Measurements from ENCODE around the gene GALNT1.

DNA sequence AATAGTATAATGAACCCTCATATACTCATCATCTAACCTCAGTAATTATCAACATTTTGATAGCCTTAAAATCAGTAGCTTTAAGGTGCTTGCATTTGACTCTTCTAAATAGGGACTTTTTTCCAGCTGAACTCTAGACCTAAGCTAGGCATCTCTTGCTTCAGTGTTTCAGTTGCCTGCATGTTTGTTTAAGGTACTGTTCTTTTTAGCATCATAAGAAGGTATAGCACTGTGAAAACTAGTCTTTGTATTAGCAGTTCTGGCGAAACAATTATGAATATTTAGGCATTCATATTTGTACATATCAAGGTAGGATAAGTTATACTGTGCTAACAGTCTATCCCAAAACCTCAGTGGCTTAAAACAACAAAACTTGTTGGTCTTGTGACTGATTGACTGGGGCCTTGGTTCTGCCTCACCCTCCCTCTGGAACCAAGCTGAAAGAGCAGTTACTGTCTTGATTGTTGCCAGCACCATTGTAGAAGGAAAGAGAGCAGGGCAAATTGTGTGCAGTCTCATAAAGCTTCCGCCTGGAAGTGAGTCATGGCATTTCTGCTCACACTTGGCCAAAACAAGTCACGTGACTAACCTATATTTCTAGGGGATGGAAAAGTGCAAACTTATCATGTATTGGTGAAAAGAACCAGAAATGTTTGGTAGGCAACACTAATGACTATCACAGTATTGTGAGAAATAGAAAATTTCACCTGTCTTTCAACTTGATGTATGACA, 24.3 kb downstream of the GALNT1 start:
- TF ChIP-seq POLR2A (IDR thresholded peaks at IDR 0.05; ENCODE audit: low read depth, low read length) (no peak), NFYB (IDR thresholded peaks at IDR 0.05; ENCODE audit: insufficient read depth, low read depth, low read length) (no peak), BACH1 (IDR thresholded peaks at IDR 0.05; ENCODE audit: borderline replicate concordance) (no peak), KDM1A (IDR thresholded peaks at IDR 0.05; ENCODE audit: borderline replicate concordance) (no peak), ETV6 (conservative IDR thresholded peaks at IDR 0.05 in 1 of 2, IDR thresholded peaks at IDR 0.05 in 1 of 2; ENCODE audit: borderline replicate concordance in 1 of 2, low read depth in 1 of 2) (no peak), EZH2 (IDR thresholded peaks at IDR 0.05; ENCODE audit: borderline replicate concordance, control insufficient read depth, low read depth, low read length) (no peak)
- TF ChIP-seq, protein P1, sequence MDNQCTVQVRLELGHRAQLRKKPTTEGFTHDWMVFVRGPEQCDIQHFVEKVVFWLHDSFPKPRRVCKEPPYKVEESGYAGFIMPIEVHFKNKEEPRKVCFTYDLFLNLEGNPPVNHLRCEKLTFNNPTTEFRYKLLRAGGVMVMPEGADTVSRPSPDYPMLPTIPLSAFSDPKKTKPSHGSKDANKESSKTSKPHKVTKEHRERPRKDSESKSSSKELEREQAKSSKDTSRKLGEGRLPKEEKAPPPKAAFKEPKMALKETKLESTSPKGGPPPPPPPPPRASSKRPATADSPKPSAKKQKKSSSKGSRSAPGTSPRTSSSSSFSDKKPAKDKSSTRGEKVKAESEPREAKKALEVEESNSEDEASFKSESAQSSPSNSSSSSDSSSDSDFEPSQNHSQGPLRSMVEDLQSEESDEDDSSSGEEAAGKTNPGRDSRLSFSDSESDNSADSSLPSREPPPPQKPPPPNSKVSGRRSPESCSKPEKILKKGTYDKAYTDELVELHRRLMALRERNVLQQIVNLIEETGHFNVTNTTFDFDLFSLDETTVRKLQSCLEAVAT (IDR thresholded peaks at IDR 0.05), result no peak
- TF ChIP-seq, protein P2, sequence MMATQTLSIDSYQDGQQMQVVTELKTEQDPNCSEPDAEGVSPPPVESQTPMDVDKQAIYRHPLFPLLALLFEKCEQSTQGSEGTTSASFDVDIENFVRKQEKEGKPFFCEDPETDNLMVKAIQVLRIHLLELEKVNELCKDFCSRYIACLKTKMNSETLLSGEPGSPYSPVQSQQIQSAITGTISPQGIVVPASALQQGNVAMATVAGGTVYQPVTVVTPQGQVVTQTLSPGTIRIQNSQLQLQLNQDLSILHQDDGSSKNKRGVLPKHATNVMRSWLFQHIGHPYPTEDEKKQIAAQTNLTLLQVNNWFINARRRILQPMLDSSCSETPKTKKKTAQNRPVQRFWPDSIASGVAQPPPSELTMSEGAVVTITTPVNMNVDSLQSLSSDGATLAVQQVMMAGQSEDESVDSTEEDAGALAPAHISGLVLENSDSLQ (IDR thresholded peaks at IDR 0.05), result no peak
- TF ChIP-seq, protein P3, sequence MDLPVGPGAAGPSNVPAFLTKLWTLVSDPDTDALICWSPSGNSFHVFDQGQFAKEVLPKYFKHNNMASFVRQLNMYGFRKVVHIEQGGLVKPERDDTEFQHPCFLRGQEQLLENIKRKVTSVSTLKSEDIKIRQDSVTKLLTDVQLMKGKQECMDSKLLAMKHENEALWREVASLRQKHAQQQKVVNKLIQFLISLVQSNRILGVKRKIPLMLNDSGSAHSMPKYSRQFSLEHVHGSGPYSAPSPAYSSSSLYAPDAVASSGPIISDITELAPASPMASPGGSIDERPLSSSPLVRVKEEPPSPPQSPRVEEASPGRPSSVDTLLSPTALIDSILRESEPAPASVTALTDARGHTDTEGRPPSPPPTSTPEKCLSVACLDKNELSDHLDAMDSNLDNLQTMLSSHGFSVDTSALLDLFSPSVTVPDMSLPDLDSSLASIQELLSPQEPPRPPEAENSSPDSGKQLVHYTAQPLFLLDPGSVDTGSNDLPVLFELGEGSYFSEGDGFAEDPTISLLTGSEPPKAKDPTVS (IDR thresholded peaks at IDR 0.05; ENCODE audit: low read depth, low read length), result no peak
